GM21576 (cell line): ENCODE measurements around the gene NCOA3.
A peak's percentile ranks its signal among the peaks of the same experiment; 100 is the strongest.
"Not testable (repeated sequence)": the region's sequence is repeated elsewhere in the genome, so short reads cannot be mapped to it uniquely, and the experiment has no call there.

Source experiments
- ATAC-seq: cut with Tn5 transposase; IDR thresholded peaks from one replicate; pipeline ENCODE4 v1.9.1; 2021; ENCODE audit warnings: mild to moderate bottlenecking, moderate library complexity; ENCODE audit not compliant: unreplicated experiment

The NCOA3 gene

GRCh38 chr20:47468290-47469050 is 33.2 kb upstream of the NCOA3 start:
- ATAC-seq = peak; percentile 61

- ATAC-seq = no peak
Observed at GRCh38 chr20:47475419-47476044, 26.2 kb upstream of the NCOA3 start.

- no peak for ATAC-seq
Observed at GRCh38 chr20:47476452-47476851, 25.2 kb upstream of the NCOA3 start.

- no peak for ATAC-seq
Observed at GRCh38 chr20:47479093-47479492, 22.6 kb upstream of the NCOA3 start.

- ATAC-seq = no peak
Observed at GRCh38 chr20:47479506-47479905, 22.2 kb upstream of the NCOA3 start.

- no peak for ATAC-seq
Observed at GRCh38 chr20:47480239-47480638, 21.4 kb upstream of the NCOA3 start.

- ATAC-seq = no peak
Observed at GRCh38 chr20:47480705-47481104, 21.0 kb upstream of the NCOA3 start.

GRCh38 chr20:47481330-47482216 is 20.1 kb upstream of the NCOA3 start:
- ATAC-seq = no peak

- no peak for ATAC-seq
Observed at GRCh38 chr20:47482705-47483104, 19.0 kb upstream of the NCOA3 start.

GRCh38 chr20:47484303-47484702 is 17.4 kb upstream of the NCOA3 start:
- no peak for ATAC-seq

- ATAC-seq = peak; percentile 70
Observed at GRCh38 chr20:47487175-47487917, 14.3 kb upstream of the NCOA3 start.

GRCh38 chr20:47489448-47489872 is 12.2 kb upstream of the NCOA3 start:
- no peak for ATAC-seq

- no peak for ATAC-seq
Observed at GRCh38 chr20:47490795-47491194, 10.9 kb upstream of the NCOA3 start.

GRCh38 chr20:47492284-47492683 is 9.4 kb upstream of the NCOA3 start:
- no peak for ATAC-seq

- ATAC-seq = no peak
Observed at GRCh38 chr20:47493175-47493962, 8.3 kb upstream of the NCOA3 start.

GRCh38 chr20:47493963-47494293 is 7.8 kb upstream of the NCOA3 start:
- ATAC-seq = no peak

- ATAC-seq = not testable (repeated sequence)
Observed at GRCh38 chr20:47494606-47495005, 7.1 kb upstream of the NCOA3 start.

GRCh38 chr20:47496118-47496517 is 5.6 kb upstream of the NCOA3 start:
- ATAC-seq = no peak

GRCh38 chr20:47498606-47499005 is 3.1 kb upstream of the NCOA3 start:
- no peak for ATAC-seq

GRCh38 chr20:47499053-47499452 is 2.6 kb upstream of the NCOA3 start:
- no peak for ATAC-seq
